Suprapubic skin (tissue), 4 donors: Measurements from ENCODE around the gene PGP.

Experiments used
- POLR2A ChIP-seq, 2 donors: fragments of 450-650 bp; IDR thresholded peaks; one replicate each; pipeline ENCODE4 v1.6.1; 2017; ENCODE audit warnings: antibody characterized with exemption in 2 of 2, mild to moderate bottlenecking in 2 of 2, moderate library complexity in 2 of 2
- POLR2AphosphoS5 ChIP-seq, 3 donors: sonication (generic); formaldehyde crosslinking; IDR thresholded peaks; one replicate each; pipeline ENCODE4 v1.6.1; 2017; ENCODE audit warnings: antibody characterized with exemption in 3 of 3
- TF ChIP-seq, protein P1 (sequence below), 2 donors: fragments of 200-600 bp in 1 of 2; fragments of 450-650 bp in 1 of 2; sonication (generic) in 1 of 2; IDR thresholded peaks; one replicate each; pipeline ENCODE4 v1.5.1; 2016 to 2019; ENCODE audit warnings: antibody characterized with exemption in 2 of 2, mild to moderate bottlenecking in 1 of 2, moderate library complexity in 1 of 2

GRCh38 chr16:2230376-2230775 is 15.7 kb upstream of the PGP start:
- TF ChIP-seq, protein P1, sequence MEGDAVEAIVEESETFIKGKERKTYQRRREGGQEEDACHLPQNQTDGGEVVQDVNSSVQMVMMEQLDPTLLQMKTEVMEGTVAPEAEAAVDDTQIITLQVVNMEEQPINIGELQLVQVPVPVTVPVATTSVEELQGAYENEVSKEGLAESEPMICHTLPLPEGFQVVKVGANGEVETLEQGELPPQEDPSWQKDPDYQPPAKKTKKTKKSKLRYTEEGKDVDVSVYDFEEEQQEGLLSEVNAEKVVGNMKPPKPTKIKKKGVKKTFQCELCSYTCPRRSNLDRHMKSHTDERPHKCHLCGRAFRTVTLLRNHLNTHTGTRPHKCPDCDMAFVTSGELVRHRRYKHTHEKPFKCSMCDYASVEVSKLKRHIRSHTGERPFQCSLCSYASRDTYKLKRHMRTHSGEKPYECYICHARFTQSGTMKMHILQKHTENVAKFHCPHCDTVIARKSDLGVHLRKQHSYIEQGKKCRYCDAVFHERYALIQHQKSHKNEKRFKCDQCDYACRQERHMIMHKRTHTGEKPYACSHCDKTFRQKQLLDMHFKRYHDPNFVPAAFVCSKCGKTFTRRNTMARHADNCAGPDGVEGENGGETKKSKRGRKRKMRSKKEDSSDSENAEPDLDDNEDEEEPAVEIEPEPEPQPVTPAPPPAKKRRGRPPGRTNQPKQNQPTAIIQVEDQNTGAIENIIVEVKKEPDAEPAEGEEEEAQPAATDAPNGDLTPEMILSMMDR (IDR thresholded peaks at IDR 0.05), result no peak
- TF ChIP-seq POLR2A (IDR thresholded peaks at IDR 0.05) (no peak), POLR2AphosphoS5 (IDR thresholded peaks at IDR 0.05) (no peak)
